H1 (cell line): ENCODE data around the gene NFATC1. TPM values are rescaled to one million over a fixed set of nuclear protein-coding genes. Genes with fewer than 3 reads are reported as not detected.

Source experiments
- CTCF ChIA-PET: fragments of 300-600 bp; sonication (Branson Sonifier 250); formaldehyde crosslinking; loops from one replicate; lab custom pipeline; 2021; ENCODE audit not compliant: partially characterized antibody; lab: Charles Lee
- POLR2A ChIA-PET: fragments of 300-600 bp; sonication (Branson Sonifier 250); formaldehyde crosslinking; loops from one replicate; lab custom pipeline; 2021; ENCODE audit warnings: inconsistent platforms; ENCODE audit not compliant: partially characterized antibody; lab: Charles Lee
- DNase-seq, 2 experiments: peaks; one replicate each; pipeline versions ENCODE4 v3.0.0 to v3.0.0-alpha.2; 2010 to 2022; ENCODE audit warnings: low spot score in 2 of 2, low read depth in 1 of 2, mixed read lengths in 1 of 2
- FAIRE-seq: peaks from 2 replicates; lab custom pipeline; 2011; peaks lifted over from hg19 to GRCh38; lab: Jason Lieb, UNC
- H2AFZ ChIP-seq: 2 replicates; pipeline ENCODE4 v1.8.1; 2012; ENCODE audit warnings: low read length, inconsistent platforms
- H2AK5ac ChIP-seq: 2 replicates; pipeline ENCODE4 v1.6.1; 2013; ENCODE audit warnings: low read depth, low read length
- H2BK120ac ChIP-seq: replicated peaks from 2 replicates; pipeline ENCODE3; 2013; ENCODE audit warnings: low read depth, low read length, inconsistent platforms
- H2BK12ac ChIP-seq: 2 replicates; pipeline ENCODE4 v1.6.1; 2013; ENCODE audit warnings: low read depth, low read length
- H2BK15ac ChIP-seq: 2 replicates; pipeline ENCODE4 v1.6.1; 2013; ENCODE audit warnings: low read length
- H2BK20ac ChIP-seq: 2 replicates; pipeline ENCODE4 v1.6.1; 2013; ENCODE audit warnings: low read length
- H2BK5ac ChIP-seq: 2 replicates; pipeline ENCODE4 v1.6.1; 2013; ENCODE audit warnings: low read depth, low read length
- H3K14ac ChIP-seq: 2 replicates; pipeline ENCODE4 v1.6.1; 2013; ENCODE audit warnings: inconsistent platforms; ENCODE audit not compliant: insufficient read length
- H3K18ac ChIP-seq: 2 replicates; pipeline ENCODE4 v1.6.1; 2013; ENCODE audit warnings: low read length; ENCODE audit errors: extremely low read depth
- H3K23ac ChIP-seq: 2 replicates; pipeline ENCODE4 v1.6.1; 2013; ENCODE audit warnings: inconsistent platforms; ENCODE audit not compliant: insufficient read length
- H3K23me2 ChIP-seq: 2 replicates; pipeline ENCODE4 v1.6.1; 2013; ENCODE audit warnings: low read depth, low read length
- H3K27ac ChIP-seq: 2 replicates; pipeline ENCODE4 v1.6.1; 2011; ENCODE audit warnings: low read depth, low read length, inconsistent platforms
- H3K27me3 ChIP-seq, 4 experiments: replicated peaks in 1 of 4; 1 replicate in 1 of 4; 2 replicates in 3 of 4; pipeline versions ENCODE4 v1.6.1 to v1.8.1; 2011 to 2013; ENCODE audit warnings: low read length in 3 of 4, mild to moderate bottlenecking in 3 of 4, inconsistent platforms in 2 of 4, mixed read lengths in 2 of 4, moderate library complexity in 1 of 4; ENCODE audit not compliant: control insufficient read depth in 3 of 4, insufficient read depth in 3 of 4; ENCODE audit errors: extremely low read depth in 1 of 4
- H3K36me3 ChIP-seq, 4 experiments: 2 replicates each; pipeline versions ENCODE4 v1.6.1 to v1.8.1; 2011 to 2013; ENCODE audit warnings: mild to moderate bottlenecking in 4 of 4, low read length in 3 of 4, moderate library complexity in 2 of 4, control low read depth in 1 of 4, inconsistent platforms in 1 of 4; ENCODE audit not compliant: insufficient read depth in 4 of 4, control insufficient read depth in 2 of 4
- H3K4ac ChIP-seq: replicated peaks from 2 replicates; pipeline ENCODE3; 2013; ENCODE audit warnings: low read length, low read depth, mixed read lengths, inconsistent platforms; ENCODE audit not compliant: insufficient read length
- H3K4me1 ChIP-seq, 4 experiments: replicated peaks in 1 of 4; 1 replicate in 1 of 4; 2 replicates in 3 of 4; pipeline versions ENCODE4 v1.6.1 to v1.8.1; 2011 to 2013; ENCODE audit warnings: low read length in 3 of 4, inconsistent platforms in 2 of 4, mixed read lengths in 1 of 4; ENCODE audit not compliant: insufficient read depth in 4 of 4, control insufficient read depth in 3 of 4
- H3K4me2 ChIP-seq, 2 experiments: 2 replicates each; pipeline versions ENCODE4 v1.6.1 to v1.8.1; 2011 to 2013; ENCODE audit warnings: low read depth in 2 of 2, low read length in 2 of 2, control low read depth in 1 of 2, inconsistent platforms in 1 of 2, mild to moderate bottlenecking in 1 of 2; ENCODE audit not compliant: insufficient read depth in 1 of 2
- H3K4me3 ChIP-seq, 4 experiments: fragments of 200-600, 300-600 bp in 1 of 4; sonication (generic), shearing (Covaris generic), sonication (Bioruptor Twin) in 1 of 4; 2 replicates each; pipeline versions ENCODE4 v1.5.1 to v1.8.1; 2011 to 2016; ENCODE audit warnings: low read length in 4 of 4, low read depth in 3 of 4, control low read depth in 2 of 4, inconsistent platforms in 2 of 4, mild to moderate bottlenecking in 2 of 4, mixed read lengths in 1 of 4, moderate library complexity in 1 of 4; ENCODE audit not compliant: insufficient read depth in 2 of 4; ENCODE audit errors: extremely low read depth in 1 of 4
- H3K56ac ChIP-seq: replicated peaks from 2 replicates; pipeline ENCODE3; 2013; ENCODE audit warnings: low read depth, mild to moderate bottlenecking, mixed read lengths, low read length, inconsistent platforms; ENCODE audit not compliant: insufficient read length
- H3K79me1 ChIP-seq: 2 replicates; pipeline ENCODE4 v1.6.1; 2013; ENCODE audit warnings: low read depth, low read length, control low read depth
- H3K79me2 ChIP-seq, 2 experiments: 2 replicates each; pipeline versions ENCODE4 v1.6.1 to v1.8.1; 2012 to 2013; ENCODE audit warnings: low read length in 2 of 2, mild to moderate bottlenecking in 2 of 2, inconsistent platforms in 1 of 2; ENCODE audit not compliant: insufficient read depth in 2 of 2, control insufficient read depth in 1 of 2
- H3K9ac ChIP-seq, 4 experiments: replicated peaks in 1 of 4; 1 replicate in 1 of 4; 2 replicates in 3 of 4; pipeline versions ENCODE4 v1.6.1 to v1.8.1; 2011 to 2013; ENCODE audit warnings: low read depth in 3 of 4, low read length in 3 of 4, control low read depth in 2 of 4, mild to moderate bottlenecking in 2 of 4, moderate library complexity in 2 of 4, inconsistent platforms in 1 of 4; ENCODE audit errors: extremely low read depth in 1 of 4
- H3K9me3 ChIP-seq, 2 experiments: 2 replicates each; pipeline versions ENCODE4 v1.6.1 to v1.8.1; 2012 to 2013; ENCODE audit warnings: mild to moderate bottlenecking in 2 of 2, moderate library complexity in 2 of 2, control low read depth in 1 of 2, inconsistent platforms in 1 of 2, low read depth in 1 of 2, low read length in 1 of 2, mixed read lengths in 1 of 2; ENCODE audit not compliant: insufficient read depth in 2 of 2
- H4K20me1 ChIP-seq, 2 experiments: replicated peaks in 1 of 2; 2 replicates each; pipeline versions ENCODE3 to v1.8.1; 2011 to 2013; ENCODE audit warnings: inconsistent platforms in 2 of 2, low read length in 2 of 2, mild to moderate bottlenecking in 1 of 2; ENCODE audit not compliant: insufficient read depth in 2 of 2, control insufficient read depth in 1 of 2
- H4K5ac ChIP-seq: 2 replicates; pipeline ENCODE4 v1.6.1; 2013; ENCODE audit warnings: low read length, low read depth, mixed read lengths, inconsistent platforms; ENCODE audit not compliant: insufficient read length
- H4K8ac ChIP-seq: 2 replicates; pipeline ENCODE4 v1.8.0; 2013; ENCODE audit warnings: mild to moderate bottlenecking, moderate library complexity, low read length, inconsistent platforms; ENCODE audit not compliant: insufficient read depth; ENCODE audit errors: extremely low read depth
- H4K91ac ChIP-seq: replicated peaks from 2 replicates; pipeline ENCODE3; 2013; ENCODE audit warnings: low read length, mixed read lengths, inconsistent platforms; ENCODE audit not compliant: insufficient read length
- JUN ChIP-seq: IDR thresholded peaks from 2 replicates; pipeline ENCODE4 v1.6.1; 2011; ENCODE audit warnings: low read depth, mild to moderate bottlenecking, improper control_type of control experiment, low read length
- NRF1 ChIP-seq: IDR thresholded peaks from 2 replicates; pipeline ENCODE4 v1.6.1; 2011; ENCODE audit warnings: mild to moderate bottlenecking, low read depth, low read length, improper control_type of control experiment
- POLR2AphosphoS5 ChIP-seq: IDR thresholded peaks from 2 replicates; pipeline ENCODE4 v1.6.1; 2011; ENCODE audit warnings: low read depth, low read length
- SIN3A ChIP-seq, 2 experiments: IDR thresholded peaks in 1 of 2; conservative IDR thresholded peaks in 1 of 2; 2 replicates each; pipeline ENCODE4 v1.6.1; 2011 to 2012; ENCODE audit warnings: low read length in 2 of 2, improper control_type of control experiment in 1 of 2, low read depth in 1 of 2, mild to moderate bottlenecking in 1 of 2
- SIX5 ChIP-seq: IDR thresholded peaks from 2 replicates; pipeline ENCODE4 v1.6.1; 2011; ENCODE audit warnings: mild to moderate bottlenecking, low read depth, low read length
- SRF ChIP-seq: IDR thresholded peaks from 2 replicates; pipeline ENCODE4 v1.6.1; 2011; ENCODE audit warnings: mild to moderate bottlenecking, low read depth, low read length, moderate library complexity
- TAF1 ChIP-seq: IDR thresholded peaks from 2 replicates; pipeline ENCODE4 v1.6.1; 2011; ENCODE audit warnings: mild to moderate bottlenecking, low read depth, low read length
- WGBS, 2 experiments: shearing (Covaris generic) in 1 of 2; methylation state at CpG; one replicate each; pipeline versions ENCODE4 v1.1.6 to v1.1.7; 2013 to 2015; ENCODE audit warnings: low lambda C conversion rate in 2 of 2, mixed read lengths in 2 of 2, inconsistent platforms in 1 of 2, low coverage in 1 of 2, missing lambda C conversion rate in 1 of 2; ENCODE audit not compliant: insufficient replicate concordance in 2 of 2, insufficient coverage in 1 of 2, insufficient read length in 1 of 2; ENCODE audit errors: extremely low coverage in 1 of 2, missing lambda C conversion rate in 1 of 2; 5-methylcytosine and 5-hydroxymethylcytosine counted together
- polyA plus RNA-seq, 7 experiments: library from polyadenylated mRNA; depleted of rRNA in 3 of 7; stranded (reverse) in 5 of 7; unstranded in 2 of 7; fragments of >200 nt in 5 of 7; fragments of 200-250 nt in 2 of 7; gene quantifications; 1 replicate in 5 of 7; 2 replicates in 1 of 7; 4 replicates in 1 of 7; pipeline versions ENCODE4 v1.2.1 to v1.2.3, GENCODE V29; 2011 to 2013; ENCODE audit warnings: missing spikeins in 2 of 7, mixed read lengths in 2 of 7
- total RNA-seq: library from RNA; stranded (reverse); fragmentation: NEBNext Ultra II Directional; extraction: Animal tissue kit (Norgen Biotek cat#: 25700); gene quantifications from 2 replicates; pipeline ENCODE4 v1.2.1, GENCODE V29; 2021

The NFATC1 gene
- total and polyA plus RNA-seq, 2 of the 8 experiments (the other 6 are each of a cell fraction or from before 2014, with no cell fraction given), result 2.0 to 6.6 TPM

DNA sequence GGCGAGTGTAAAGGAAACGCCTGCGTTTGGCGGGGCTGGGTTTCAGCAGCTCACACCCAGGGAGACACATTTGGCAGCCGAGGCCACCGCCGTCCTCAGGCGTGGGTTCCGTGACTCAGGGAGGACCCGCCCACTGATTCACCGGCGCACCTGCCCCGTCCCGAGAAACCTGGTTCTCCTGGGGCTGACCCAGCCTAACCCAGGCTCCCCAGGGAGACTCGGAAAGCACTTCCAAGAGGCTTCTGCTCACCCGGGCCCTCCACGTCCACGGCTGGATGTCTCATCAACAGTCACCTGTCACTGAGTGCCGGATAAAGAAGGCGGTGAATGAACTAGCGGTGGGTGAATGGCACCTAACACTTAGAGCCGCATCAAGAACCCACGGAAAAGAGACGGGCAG, 157.4 kb downstream of the NFATC1 start:
- Histone ChIP-seq H3K4me1 (no peaks in the 10 kb centered on the region; a peak in 1 of 7 replicates), H3K4me3 (no peak overlapping the region), H2BK5ac (no peak overlapping the region), H2BK20ac (no peak overlapping the region), H4K91ac (no peak overlapping the region), H4K8ac (peak overlapping the region; percentile 18; the same call in 1 of the 2 replicates), H3K9ac (no peak overlapping the region), H4K5ac (no peak overlapping the region), H2BK120ac (no peak overlapping the region), H3K79me2 (no peaks in the 10 kb centered on the region), H2BK12ac (no peak overlapping the region), H3K36me3 (no peaks in the 10 kb centered on the region), H2AK5ac (no peak overlapping the region), H2AFZ (no peak overlapping the region), H3K27ac (no peak overlapping the region), H3K79me1 (no peaks in the 10 kb centered on the region), H3K27me3 (no peaks in the 10 kb centered on the region), H2BK15ac (no peak overlapping the region), H3K18ac (no peak overlapping the region), H3K56ac (no peak overlapping the region), H3K4me2 (no peak overlapping the region), H3K23ac (no peak overlapping the region), H3K4ac (no peak overlapping the region), H3K14ac (no peak overlapping the region), H3K9me3 (peaks cover 0 to 18% of the 10 kb centered on the region in 2 experiments; a peak in 2 of 4 replicates), H3K23me2 (no peaks in the 10 kb centered on the region), H4K20me1 (no peaks in the 10 kb centered on the region)
- ChIA-PET POLR2A (no interaction called here), CTCF (no interaction called here)
- TF ChIP-seq TAF1 (no peak), SIN3A (conservative IDR thresholded peaks at IDR 0.05 in 1 of 2, IDR thresholded peaks at IDR 0.05 in 1 of 2; ENCODE audit: low read depth in 1 of 2, low read length in 2 of 2) (no peak), SRF (no peak), POLR2AphosphoS5 (no peak), NRF1 (no peak), JUN (no peak), SIX5 (no peak)
- 94% methylated on average over 13 of the region's 24 CpGs; no CpG with 5 or more reads in 1 of the 2 experiments for WGBS, 2 experiments
- no peak for FAIRE-seq
- DNase-seq, result no peak
